Measurements from ENCODE around the gene ECHDC1. TPM values are rescaled to one million over a fixed set of nuclear protein-coding genes. Genes with fewer than 3 reads are reported as not detected.

The ECHDC1 gene
- total RNA-seq, 1 donor: 78.0 TPM

GRCh38 chr6:127289934-127290333 lies 53.5 kb downstream of the ECHDC1 start:
- no peak overlapping the region for H3K4me3 ChIP-seq (ENCODE audit: low read depth, low read length)
- no peak for DNase-seq (ENCODE audit: low read depth)
- no peak for TF ChIP-seq CTCF (IDR thresholded peaks at IDR 0.05; ENCODE audit: insufficient read depth, low read length)

GRCh38 chr6:127288705-127289104 lies 54.7 kb downstream of the ECHDC1 start:
- no peak for TF ChIP-seq CTCF (IDR thresholded peaks at IDR 0.05; ENCODE audit: insufficient read depth, low read length)
- H3K4me3 ChIP-seq (ENCODE audit: low read depth, low read length): no peak overlapping the region
- DNase-seq (ENCODE audit: low read depth): peak; percentile 8

- TF ChIP-seq CTCF (IDR thresholded peaks at IDR 0.05; ENCODE audit: insufficient read depth, low read length): no peak
- H3K4me3 ChIP-seq (ENCODE audit: low read depth, low read length): no peak overlapping the region
- DNase-seq (ENCODE audit: low read depth): no peak
Observed at GRCh38 chr6:127282184-127282583, 61.2 kb downstream of the ECHDC1 start.

- DNase-seq (ENCODE audit: low read depth): no peak
- H3K4me3 ChIP-seq (ENCODE audit: low read depth, low read length): no peak overlapping the region
- no peak for TF ChIP-seq CTCF (IDR thresholded peaks at IDR 0.05; ENCODE audit: insufficient read depth, low read length)
Observed at GRCh38 chr6:127279815-127280214, 63.6 kb downstream of the ECHDC1 start.

GRCh38 chr6:127277878-127278843 lies 65.2 kb downstream of the ECHDC1 start:
- no peak for DNase-seq (ENCODE audit: low read depth)
- no peak for TF ChIP-seq CTCF (IDR thresholded peaks at IDR 0.05; ENCODE audit: insufficient read depth, low read length)
- no peak overlapping the region for H3K4me3 ChIP-seq (ENCODE audit: low read depth, low read length)

- no peak for DNase-seq (ENCODE audit: low read depth)
- no peak for TF ChIP-seq CTCF (IDR thresholded peaks at IDR 0.05; ENCODE audit: insufficient read depth, low read length)
- H3K4me3 ChIP-seq (ENCODE audit: low read depth, low read length): no peak overlapping the region
Observed at GRCh38 chr6:127276331-127276730, 67.1 kb downstream of the ECHDC1 start.
